ENCODE results near the gene PDLIM7. TPM values are rescaled to one million over a fixed set of nuclear protein-coding genes. Genes with fewer than 3 reads are reported as not detected.

PDLIM7 gene
- total RNA-seq, 4 donors from 2014 or later, result 23.2 to 52.4 (median 34.8) TPM

- Histone ChIP-seq H3K36me3 (no peaks in the 10 kb centered on the region), H3K4me3 (replicated peaks in 1 of 3) (no peak overlapping the region), H3K9me3 (no peaks in the 10 kb centered on the region), H3K27me3 (no peaks in the 10 kb centered on the region), H3K4me1 (peaks cover 19 to 51% of the 10 kb centered on the region in 2 donors), H3K27ac (peak overlapping the region in 2 of 3 donors; percentile 76 to 84)
- TF ChIP-seq, protein P1, sequence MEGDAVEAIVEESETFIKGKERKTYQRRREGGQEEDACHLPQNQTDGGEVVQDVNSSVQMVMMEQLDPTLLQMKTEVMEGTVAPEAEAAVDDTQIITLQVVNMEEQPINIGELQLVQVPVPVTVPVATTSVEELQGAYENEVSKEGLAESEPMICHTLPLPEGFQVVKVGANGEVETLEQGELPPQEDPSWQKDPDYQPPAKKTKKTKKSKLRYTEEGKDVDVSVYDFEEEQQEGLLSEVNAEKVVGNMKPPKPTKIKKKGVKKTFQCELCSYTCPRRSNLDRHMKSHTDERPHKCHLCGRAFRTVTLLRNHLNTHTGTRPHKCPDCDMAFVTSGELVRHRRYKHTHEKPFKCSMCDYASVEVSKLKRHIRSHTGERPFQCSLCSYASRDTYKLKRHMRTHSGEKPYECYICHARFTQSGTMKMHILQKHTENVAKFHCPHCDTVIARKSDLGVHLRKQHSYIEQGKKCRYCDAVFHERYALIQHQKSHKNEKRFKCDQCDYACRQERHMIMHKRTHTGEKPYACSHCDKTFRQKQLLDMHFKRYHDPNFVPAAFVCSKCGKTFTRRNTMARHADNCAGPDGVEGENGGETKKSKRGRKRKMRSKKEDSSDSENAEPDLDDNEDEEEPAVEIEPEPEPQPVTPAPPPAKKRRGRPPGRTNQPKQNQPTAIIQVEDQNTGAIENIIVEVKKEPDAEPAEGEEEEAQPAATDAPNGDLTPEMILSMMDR (IDR thresholded peaks at IDR 0.05), result no peak
- no peak for TF ChIP-seq POLR2A (IDR thresholded peaks at IDR 0.05)
- 85 to 94% methylated on average over 7 of the region's 14 CpGs for WGBS, 2 donors
- peak in 1 of 2 donors; percentile 11 for DNase-seq
- intact Hi-C loops (cut with DNase I), result no loop called here
Measured at GRCh38 chr5:177495243-177496060, 2.0 kb downstream of the PDLIM7 start.

DNA sequence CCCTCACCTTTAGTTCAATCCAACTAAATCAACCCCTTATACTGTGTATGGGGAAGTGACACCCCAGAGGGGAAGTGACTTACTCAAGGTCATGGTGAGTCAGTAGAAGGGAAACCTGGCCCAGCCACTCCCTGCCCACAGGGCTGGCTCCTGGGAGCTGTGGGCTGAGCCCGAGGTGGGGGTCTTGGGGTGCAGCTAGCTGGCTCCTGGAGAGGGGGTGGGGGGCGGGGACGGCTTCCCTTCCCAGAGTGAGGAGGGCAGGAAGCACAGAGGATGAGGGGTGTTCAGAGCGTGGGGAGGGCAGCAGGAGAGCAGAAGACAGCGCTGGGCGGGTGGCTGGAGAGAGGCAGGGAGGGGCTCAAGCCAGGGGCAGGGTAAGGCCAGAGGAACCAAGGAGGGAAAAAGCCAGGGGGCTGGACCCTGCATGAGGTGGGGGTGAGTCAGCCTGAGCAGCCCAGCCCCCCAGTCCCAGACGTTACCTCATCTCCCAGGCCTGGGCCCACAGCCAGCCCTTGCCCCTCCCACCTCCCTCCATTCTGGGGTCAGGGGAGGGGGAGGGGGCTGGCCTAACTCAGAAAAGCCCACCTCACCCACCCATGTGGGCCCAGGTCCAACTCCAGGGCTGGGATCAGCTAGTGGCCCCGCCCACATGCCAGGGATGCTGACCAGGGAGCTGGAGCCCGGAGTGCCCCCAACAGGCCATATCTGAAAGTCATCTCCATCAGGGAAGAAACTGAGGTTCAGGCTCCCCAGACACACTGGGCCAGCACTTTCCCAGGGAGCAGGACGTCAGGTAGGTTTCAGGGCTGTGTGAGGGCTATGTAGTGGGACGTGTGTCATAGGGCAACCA is 2.8 kb downstream of the PDLIM7 start:
- H3K4me1 ChIP-seq, result peaks cover 19 to 51% of the 10 kb centered on the region in 2 donors
- no peaks in the 10 kb centered on the region for H3K27me3 ChIP-seq
- no peak for TF ChIP-seq POLR2A (IDR thresholded peaks at IDR 0.05)
- TF ChIP-seq, protein P1 (IDR thresholded peaks at IDR 0.05), result no peak
- H3K4me3 ChIP-seq (replicated peaks in 1 of 3), result no peak overlapping the region
- peak; percentile 25 to 30 for DNase-seq
- peaks cover 0 to 6% of the 10 kb centered on the region in 2 donors for H3K36me3 ChIP-seq
- peak overlapping the region in 2 of 3 donors; percentile 58 to 70 for H3K27ac ChIP-seq
- WGBS, 2 donors, result 62 to 64% methylated on average over 9 to 10 of the region's 11 CpGs
- intact Hi-C loops (cut with DNase I), result no loop called here
- no peaks in the 10 kb centered on the region for H3K9me3 ChIP-seq

- no peaks in the 10 kb centered on the region for H3K9me3 ChIP-seq
Measured at GRCh38 chr5:177493795-177494345, 3.5 kb downstream of the PDLIM7 start.

DNA sequence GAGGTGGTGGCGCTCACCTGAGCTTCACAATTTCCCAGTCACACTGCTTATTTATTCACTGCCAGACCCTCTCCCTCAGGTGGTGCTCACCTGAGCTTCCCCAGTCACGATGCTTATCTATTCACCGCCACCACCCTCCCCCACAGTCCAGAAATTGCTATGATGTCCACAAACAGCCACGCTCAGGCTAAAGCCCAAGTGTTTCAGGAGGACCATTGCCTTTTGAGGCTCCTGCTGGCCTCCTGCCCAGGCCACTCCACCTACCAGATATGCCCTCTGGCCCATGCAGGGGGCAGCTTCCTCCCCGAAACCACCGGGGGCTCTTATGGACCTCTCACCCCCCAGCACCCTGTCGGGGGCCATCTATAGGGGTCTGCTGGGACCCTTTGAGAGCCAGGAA is 4.6 kb downstream of the PDLIM7 start:
- Histone ChIP-seq H3K36me3 (peaks cover under 1 to 8% of the 10 kb centered on the region in 2 donors), H3K27me3 (no peaks in the 10 kb centered on the region), H3K9me3 (no peaks in the 10 kb centered on the region), H3K4me3 (replicated peaks in 1 of 3) (no peak overlapping the region), H3K27ac (no peak overlapping the region), H3K4me1 (peaks cover 19 to 44% of the 10 kb centered on the region in 2 donors)
- peak; percentile 26 to 81 for DNase-seq
- 41 to 60% methylated on average over 6 to 7 of the region's 7 CpGs for WGBS, 2 donors
- intact Hi-C loops (cut with DNase I), result no loop called here
- TF ChIP-seq, protein P1 (IDR thresholded peaks at IDR 0.05), result no peak
- TF ChIP-seq POLR2A (IDR thresholded peaks at IDR 0.05), result no peak

More at GRCh38 chr5:177493795-177494345, 3.5 kb downstream of the PDLIM7 start:
- H3K27ac ChIP-seq, result peak overlapping the region in 2 of 3 donors; percentile 58 to 70
- 82 to 88% methylated on average over 5 of the region's 5 CpGs for WGBS, 2 donors
- peaks cover 0 to 6% of the 10 kb centered on the region in 2 donors for H3K36me3 ChIP-seq
- H3K4me1 ChIP-seq, result peaks cover 19 to 51% of the 10 kb centered on the region in 2 donors
- DNase-seq, result no peak
- H3K27me3 ChIP-seq, result no peaks in the 10 kb centered on the region
- no peak overlapping the region for H3K4me3 ChIP-seq (replicated peaks in 1 of 3)
- intact Hi-C loops (cut with DNase I), result no loop called here
- TF ChIP-seq, protein P1 (IDR thresholded peaks at IDR 0.05), result no peak
- no peak for TF ChIP-seq POLR2A (IDR thresholded peaks at IDR 0.05)
